Measurements from ENCODE around the gene KRT37. TPM values are rescaled to one million over a fixed set of nuclear protein-coding genes. Genes with fewer than 3 reads are reported as not detected.

The KRT37 gene
- total RNA-seq, 1 donor from 2014 or later, result not detected

GRCh38 chr17:41463746-41464145, 39.4 kb upstream of the KRT37 start:
- DNase-seq (ENCODE audit: low read depth), result no peak
- no peaks in the 10 kb centered on the region for H3K36me3 ChIP-seq (ENCODE audit: control insufficient read depth, insufficient read depth, low read length)
- no peaks in the 10 kb centered on the region for H3K27me3 ChIP-seq (ENCODE audit: control insufficient read depth, insufficient read depth, low read length)
- no peak for TF ChIP-seq CTCF (IDR thresholded peaks at IDR 0.05; ENCODE audit: insufficient read depth, low read length, poor library complexity, severe bottlenecking)
- no peak overlapping the region for H3K4me3 ChIP-seq (ENCODE audit: low read depth, low read length)

- no peak for DNase-seq (ENCODE audit: low read depth)
Observed at GRCh38 chr17:41462705-41463104, 38.3 kb upstream of the KRT37 start.

GRCh38 chr17:41457676-41458075, 33.3 kb upstream of the KRT37 start:
- Histone ChIP-seq H3K27me3 (ENCODE audit: control insufficient read depth, insufficient read depth, low read length) (no peaks in the 10 kb centered on the region), H3K4me3 (ENCODE audit: low read depth, low read length) (no peak overlapping the region), H3K36me3 (ENCODE audit: control insufficient read depth, insufficient read depth, low read length) (no peaks in the 10 kb centered on the region)
- TF ChIP-seq CTCF (IDR thresholded peaks at IDR 0.05; ENCODE audit: insufficient read depth, low read length, poor library complexity, severe bottlenecking), result no peak
- DNase-seq (ENCODE audit: low read depth), result no peak

More at GRCh38 chr17:41462705-41463104, 38.3 kb upstream of the KRT37 start:
- Histone ChIP-seq H3K36me3 (ENCODE audit: control insufficient read depth, insufficient read depth, low read length) (no peaks in the 10 kb centered on the region), H3K27me3 (ENCODE audit: control insufficient read depth, insufficient read depth, low read length) (no peaks in the 10 kb centered on the region), H3K4me3 (ENCODE audit: low read depth, low read length) (no peak overlapping the region)
- no peak for TF ChIP-seq CTCF (IDR thresholded peaks at IDR 0.05; ENCODE audit: insufficient read depth, low read length, poor library complexity, severe bottlenecking)

GRCh38 chr17:41456204-41456603, 31.8 kb upstream of the KRT37 start:
- Histone ChIP-seq H3K36me3 (ENCODE audit: control insufficient read depth, insufficient read depth, low read length) (no peaks in the 10 kb centered on the region), H3K4me3 (ENCODE audit: low read depth, low read length) (no peak overlapping the region), H3K27me3 (ENCODE audit: control insufficient read depth, insufficient read depth, low read length) (no peaks in the 10 kb centered on the region)
- no peak for DNase-seq (ENCODE audit: low read depth)
- peak; percentile 12 for TF ChIP-seq CTCF (IDR thresholded peaks at IDR 0.05; ENCODE audit: insufficient read depth, low read length, poor library complexity, severe bottlenecking)

- Histone ChIP-seq H3K4me3 (ENCODE audit: low read depth, low read length) (no peak overlapping the region), H3K36me3 (ENCODE audit: control insufficient read depth, insufficient read depth, low read length) (no peaks in the 10 kb centered on the region), H3K27me3 (ENCODE audit: control insufficient read depth, insufficient read depth, low read length) (no peaks in the 10 kb centered on the region)
- DNase-seq (ENCODE audit: low read depth), result no peak
- no peak for TF ChIP-seq CTCF (IDR thresholded peaks at IDR 0.05; ENCODE audit: insufficient read depth, low read length, poor library complexity, severe bottlenecking)
Observed at GRCh38 chr17:41455236-41455635, 30.9 kb upstream of the KRT37 start.

GRCh38 chr17:41453066-41453465, 28.7 kb upstream of the KRT37 start:
- DNase-seq (ENCODE audit: low read depth), result no peak
- Histone ChIP-seq H3K36me3 (ENCODE audit: control insufficient read depth, insufficient read depth, low read length) (no peaks in the 10 kb centered on the region), H3K4me3 (ENCODE audit: low read depth, low read length) (no peak overlapping the region), H3K27me3 (ENCODE audit: control insufficient read depth, insufficient read depth, low read length) (no peaks in the 10 kb centered on the region)
- no peak for TF ChIP-seq CTCF (IDR thresholded peaks at IDR 0.05; ENCODE audit: insufficient read depth, low read length, poor library complexity, severe bottlenecking)
